ENCODE results near the gene FBXL7. TPM values are rescaled to one million over a fixed set of nuclear protein-coding genes. Genes with fewer than 3 reads are reported as not detected.
A peak's percentile ranks its signal among the peaks of the same experiment; 100 is the strongest.

FBXL7 gene
- polyA plus RNA-seq (0.15 to 0.29 TPM (median 0.22 TPM) in 3 replicates), polyA minus RNA-seq (0.30 to 0.48 TPM (median 0.40 TPM) in 3 replicates)
- polyA plus RNA-seq (2011; ENCODE audit: low read depth) = not detected
- 0.17 and 0.23 TPM in 2 replicates for polyA plus RNA-seq (2011; cell fraction: cytosol; rRNA removed)
- polyA plus RNA-seq (2011; cell fraction: nucleus; rRNA removed) = 0.34 and 0.48 TPM in 2 replicates
- polyA plus RNA-seq (2012; ENCODE audit: low replicate concordance) = 0.04 and 0.22 TPM in 2 replicates
- not detected for polyA minus RNA-seq (2011; cell fraction: cytosol; rRNA and poly(A)+ RNA removed)
- polyA minus RNA-seq (2011; cell fraction: nucleus; rRNA and poly(A)+ RNA removed) = 0.42 and 0.54 TPM in 2 replicates

GRCh38 chr5:15499528-15500324 lies at the start of gene FBXL7:
Gene FBXL7 (plus strand): TSS chr5:15500180.
- no peak for DNase-seq (ENCODE audit: low read depth, low spot score)
- no peak within 1 kb of the TSS for H3K9ac ChIP-seq (ENCODE audit: control insufficient read depth, extremely low read depth, insufficient read depth, low read length)

GRCh38 chr5:15450473-15450872 lies 49.5 kb upstream of the FBXL7 start:
- H3K27ac ChIP-seq (ENCODE audit: control insufficient read depth, insufficient read depth, low read length) = no peak overlapping the region
- FAIRE-seq = no peak
- no peaks in the 10 kb centered on the region for H3K9me1 ChIP-seq (ENCODE audit: control insufficient read depth, extremely low read depth, insufficient read depth, low read length)
- H3K4me1 ChIP-seq (ENCODE audit: control insufficient read depth, extremely low read depth, insufficient read depth, low read length) = no peaks in the 10 kb centered on the region
- no peak overlapping the region for H2AFZ ChIP-seq (ENCODE audit: control insufficient read depth, low read length)
- H3K36me3 ChIP-seq (ENCODE audit: control insufficient read depth in 2 of 2, extremely low read depth in 1 of 2, insufficient read depth in 2 of 2, low read length in 2 of 2) = no peaks in the 10 kb centered on the region
- no peaks in the 10 kb centered on the region for H3K79me2 ChIP-seq (ENCODE audit: control insufficient read depth, insufficient read depth, low read length)
- H4K20me1 ChIP-seq (ENCODE audit: control insufficient read depth, extremely low read depth, insufficient read depth, low read length) = no peaks in the 10 kb centered on the region
- no peaks in the 10 kb centered on the region for H3K27me3 ChIP-seq (ENCODE audit: control insufficient read depth, extremely low read depth, insufficient read depth, low read length)
- DNase-seq (ENCODE audit: low read depth, low spot score) = no peak
- TF ChIP-seq CTCF (optimal IDR thresholded peaks at IDR 0.05 in 1 of 3, IDR thresholded peaks at IDR 0.05 in 1 of 3, conservative IDR thresholded peaks at IDR 0.05 in 1 of 3; ENCODE audit: extremely low read depth in 1 of 3, insufficient read depth in 2 of 3, low read length in 3 of 3) = no peak
- TF ChIP-seq EZH2 (IDR thresholded peaks at IDR 0.05; ENCODE audit: low read length) = no peak
- H3K9me3 ChIP-seq (ENCODE audit: control insufficient read depth, low read depth, low read length) = peaks cover 5% of the 10 kb centered on the region
- no peak overlapping the region for H3K4me3 ChIP-seq (ENCODE audit: control insufficient read depth in 2 of 3, extremely low read depth in 1 of 3, insufficient read depth in 2 of 3, low read depth in 1 of 3, low read length in 3 of 3)
- no peak overlapping the region for H3K9ac ChIP-seq (ENCODE audit: control insufficient read depth, extremely low read depth, insufficient read depth, low read length)
- no peak overlapping the region for H3K4me2 ChIP-seq (ENCODE audit: control insufficient read depth, extremely low read depth, insufficient read depth, low read depth, low read length)
- dilution Hi-C loops (cut with MboI; ENCODE audit: extremely low pct_ligation_motif_present, low sequenced_read_pairs) = no loop called here

More at GRCh38 chr5:15499528-15500324, at the start of gene FBXL7:
- Histone ChIP-seq H3K27ac (ENCODE audit: control insufficient read depth, insufficient read depth, low read length) (no peak within 1 kb of the TSS), H3K79me2 (ENCODE audit: control insufficient read depth, insufficient read depth, low read length) (no peaks in the 10 kb centered on the region), H4K20me1 (ENCODE audit: control insufficient read depth, extremely low read depth, insufficient read depth, low read length) (no peaks in the 10 kb centered on the region), H3K4me1 (ENCODE audit: control insufficient read depth, extremely low read depth, insufficient read depth, low read length) (no peaks in the 10 kb centered on the region), H2AFZ (ENCODE audit: control insufficient read depth, low read length) (peak within 1 kb of the TSS; percentile 61), H3K36me3 (ENCODE audit: control insufficient read depth in 2 of 2, extremely low read depth in 1 of 2, insufficient read depth in 2 of 2, low read length in 2 of 2) (no peaks in the 10 kb centered on the region), H3K4me2 (ENCODE audit: control insufficient read depth, extremely low read depth, insufficient read depth, low read depth, low read length) (peak within 1 kb of the TSS; percentile 42), H3K4me3 (ENCODE audit: control insufficient read depth in 2 of 3, extremely low read depth in 1 of 3, insufficient read depth in 2 of 3, low read depth in 1 of 3, low read length in 3 of 3) (peak within 1 kb of the TSS; percentile 3 to 20 (median 4)), H3K9me3 (ENCODE audit: control insufficient read depth, low read depth, low read length) (no peaks in the 10 kb centered on the region), H3K27me3 (ENCODE audit: control insufficient read depth, extremely low read depth, insufficient read depth, low read length) (peaks cover 22% of the 10 kb centered on the region), H3K9me1 (ENCODE audit: control insufficient read depth, extremely low read depth, insufficient read depth, low read length) (no peaks in the 10 kb centered on the region)
- dilution Hi-C loops (cut with MboI; ENCODE audit: extremely low pct_ligation_motif_present, low sequenced_read_pairs) = no loop called here
- TF ChIP-seq EZH2 (IDR thresholded peaks at IDR 0.05; ENCODE audit: low read length) (no peak), CTCF (optimal IDR thresholded peaks at IDR 0.05 in 1 of 3, IDR thresholded peaks at IDR 0.05 in 1 of 3, conservative IDR thresholded peaks at IDR 0.05 in 1 of 3; ENCODE audit: extremely low read depth in 1 of 3, insufficient read depth in 2 of 3, low read length in 3 of 3) (no peak)
- no peak for FAIRE-seq
